ENCODE results near the gene BTG1. TPM values are rescaled to one million over a fixed set of nuclear protein-coding genes. Genes with fewer than 3 reads are reported as not detected.

BTG1 gene
- total and polyA plus RNA-seq, 10 donors, result 122 to 358 (median 238) TPM

GRCh38 chr12:92122941-92123779 is 22.5 kb downstream of the BTG1 start:
- Histone ChIP-seq H3K4me1 (peaks cover 0 to 52% (median 32%) of the 10 kb centered on the region in 6 donors), H3K4me3 (no peak overlapping the region), H3K27me3 (replicated peaks in 1 of 7) (no peaks in the 10 kb centered on the region), H3K27ac (peak overlapping the region in 6 of 8 donors; percentile 49 to 100 (median 82)), H3K9me3 (peaks cover 0 to 42% (median 33%) of the 10 kb centered on the region in 8 donors), H3K36me3 (peaks cover 0 to 44% (median 2%) of the 10 kb centered on the region in 6 donors)
- WGBS, 5 donors, result 70 to 98% (median 90%) methylated on average over 4 of the region's 4 CpGs
- no peak for DNase-seq
- TF ChIP-seq CTCF (IDR thresholded peaks at IDR 0.05 in 8 of 11, conservative IDR thresholded peaks at IDR 0.05 in 3 of 11) (no peak), POLR2A (IDR thresholded peaks at IDR 0.05) (no peak), POLR2AphosphoS5 (IDR thresholded peaks at IDR 0.05) (peak in 1 of 3 donors; percentile 53)
- intact Hi-C loops (cut with DNase I; ENCODE audit: low total_unique reads), result no loop called here

DNA sequence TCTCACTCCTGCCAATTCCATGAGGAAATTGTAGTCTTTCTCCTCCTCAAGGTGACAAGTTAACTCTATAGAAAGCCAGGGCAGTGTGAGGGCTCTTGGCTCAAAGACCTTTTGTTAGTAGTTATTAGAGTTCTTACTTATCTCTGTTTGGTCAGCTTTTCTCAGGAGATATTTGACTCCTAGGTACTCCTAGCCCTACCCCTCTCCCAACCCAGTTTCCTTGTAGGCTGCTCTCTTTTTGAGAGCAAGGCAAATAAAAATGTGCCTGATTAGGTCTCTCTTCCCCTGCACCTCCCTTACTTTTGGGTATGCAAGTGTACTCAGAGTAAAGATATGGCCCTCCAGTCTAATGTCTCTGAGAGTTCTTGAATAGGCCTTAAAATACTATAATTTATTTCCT is 23.8 kb downstream of the BTG1 start:
- Histone ChIP-seq H3K4me3 (no peak overlapping the region), H3K9me3 (peaks cover 0 to 42% (median 33%) of the 10 kb centered on the region in 8 donors), H3K36me3 (peaks cover 0 to 39% (median 2%) of the 10 kb centered on the region in 6 donors), H3K27ac (no peak overlapping the region), H3K4me1 (peaks cover 0 to 43% (median 28%) of the 10 kb centered on the region in 6 donors), H3K27me3 (replicated peaks in 1 of 7) (no peaks in the 10 kb centered on the region)
- DNase-seq, result no peak
- TF ChIP-seq POLR2AphosphoS5 (IDR thresholded peaks at IDR 0.05) (peak in 1 of 3 donors; percentile 41), CTCF (IDR thresholded peaks at IDR 0.05 in 8 of 11, conservative IDR thresholded peaks at IDR 0.05 in 3 of 11) (no peak), POLR2A (IDR thresholded peaks at IDR 0.05) (no peak)
- intact Hi-C loops (cut with DNase I; ENCODE audit: low total_unique reads), result no loop called here

DNA sequence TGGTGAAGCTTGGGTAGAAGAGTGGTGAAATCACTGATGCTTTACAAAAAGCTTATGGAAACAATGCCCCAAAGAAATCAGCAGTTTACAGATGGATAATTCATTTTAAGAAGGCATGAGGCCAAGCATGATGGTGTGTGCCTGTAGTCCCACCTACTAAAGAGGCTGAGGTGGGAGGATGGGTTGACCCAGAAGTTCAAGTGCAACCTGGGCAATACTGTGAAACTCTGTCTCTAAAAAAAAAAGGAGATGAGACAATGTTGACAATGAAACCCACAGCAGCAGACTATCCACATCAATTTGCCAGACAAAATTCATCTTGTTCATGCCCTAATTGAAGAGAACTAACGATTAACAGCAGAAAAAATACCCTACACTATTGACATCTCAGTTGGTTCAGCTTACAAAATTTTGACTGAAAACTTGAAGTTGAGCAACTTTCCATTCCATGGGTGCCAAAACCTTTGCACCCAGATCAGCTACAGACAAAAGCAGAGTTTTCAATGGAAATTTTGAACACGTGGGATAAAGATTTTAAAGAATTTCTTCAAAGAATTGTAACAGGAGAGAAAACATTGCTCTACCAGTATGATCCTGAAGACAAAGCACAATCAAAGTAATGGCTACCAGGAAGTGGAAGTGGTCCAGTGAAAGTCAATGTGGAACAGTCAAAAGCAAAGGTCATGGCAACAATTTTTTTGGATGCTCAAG is 26.7 kb downstream of the BTG1 start:
- intact Hi-C loops (cut with DNase I; ENCODE audit: low total_unique reads), result no loop called here
- H3K36me3 ChIP-seq, result peaks cover 0 to 39% (median 2%) of the 10 kb centered on the region in 6 donors
- H3K9me3 ChIP-seq, result peaks cover 0 to 42% (median 33%) of the 10 kb centered on the region in 8 donors
- no peak for TF ChIP-seq POLR2A (IDR thresholded peaks at IDR 0.05)
- TF ChIP-seq POLR2AphosphoS5 (IDR thresholded peaks at IDR 0.05), result peak in 1 of 3 donors; percentile 49
- no peak overlapping the region for H3K4me3 ChIP-seq
- no peak for DNase-seq
- 94 to 95% (median 94%) methylated on average over 2 of the region's 2 CpGs for WGBS, 5 donors
- H3K27me3 ChIP-seq (replicated peaks in 1 of 7), result no peaks in the 10 kb centered on the region
- H3K4me1 ChIP-seq, result peaks cover 0 to 34% (median 8%) of the 10 kb centered on the region in 6 donors
- H3K27ac ChIP-seq, result peak overlapping the region in 4 of 8 donors; percentile 10 to 49 (median 10)

DNA sequence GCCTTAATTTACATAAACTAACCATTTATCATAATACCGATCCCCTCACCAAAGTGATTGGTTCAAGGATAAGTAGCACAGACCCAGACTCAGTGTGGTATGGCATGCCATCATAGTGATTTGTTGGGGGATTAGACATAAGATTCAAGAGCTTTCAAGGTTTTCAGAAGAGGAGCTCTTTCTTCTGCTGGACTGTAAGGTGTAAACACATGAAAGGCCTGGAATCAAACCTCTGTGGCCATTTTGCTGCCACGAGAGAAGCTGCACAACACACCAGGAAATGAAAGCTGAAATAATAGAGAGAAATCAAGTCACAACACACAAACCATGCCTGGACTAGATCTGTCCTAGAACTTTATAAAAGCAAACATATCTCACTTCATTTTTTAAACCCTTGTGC is 30.8 kb downstream of the BTG1 start:
- WGBS, 5 donors, result 86 to 93% (median 90%) methylated on average over 2 of the region's 2 CpGs

More for the DNA sequence above, 30.8 kb downstream of the BTG1 start:
- no peak overlapping the region for H3K4me3 ChIP-seq
- no peak for DNase-seq
- peaks cover 0 to 12% (median 2%) of the 10 kb centered on the region in 6 donors for H3K36me3 ChIP-seq
- intact Hi-C loops (cut with DNase I; ENCODE audit: low total_unique reads), result no loop called here
- peaks cover 0 to 12% (median 10%) of the 10 kb centered on the region in 8 donors for H3K9me3 ChIP-seq
- no peaks in the 10 kb centered on the region for H3K27me3 ChIP-seq (replicated peaks in 1 of 7)
- TF ChIP-seq POLR2A (IDR thresholded peaks at IDR 0.05) (no peak), POLR2AphosphoS5 (IDR thresholded peaks at IDR 0.05) (no peak), CTCF (IDR thresholded peaks at IDR 0.05 in 8 of 11, conservative IDR thresholded peaks at IDR 0.05 in 3 of 11) (no peak)
- peaks cover 0 to 41% (median 7%) of the 10 kb centered on the region in 6 donors for H3K4me1 ChIP-seq
- no peak overlapping the region for H3K27ac ChIP-seq
